Measurements from ENCODE around the gene SERPINB8.
"Not testable (repeated sequence)": the region's sequence is repeated elsewhere in the genome, so short reads cannot be mapped to it uniquely, and the experiment has no call there.

SERPINB8 gene

GRCh38 chr18:63969942-63970808, at the start of gene SERPINB8:
TSS of gene SERPINB8 (plus strand) at chr18:63970081. CDS start at chr18:63978309, 8,228 bp downstream.
- in situ Hi-C loops (cut with MboI; ENCODE audit: low sequenced_read_pairs): no loop called here

- in situ Hi-C loops (cut with MboI; ENCODE audit: low sequenced_read_pairs): no loop called here
Observed at GRCh38 chr18:63922049-63922448, 47.8 kb upstream of the SERPINB8 start.

- in situ Hi-C loops (cut with MboI; ENCODE audit: low sequenced_read_pairs): no loop called here
Observed at GRCh38 chr18:63924551-63924950, 45.3 kb upstream of the SERPINB8 start.

GRCh38 chr18:63928331-63928730, 41.5 kb upstream of the SERPINB8 start:
- in situ Hi-C loops (cut with MboI; ENCODE audit: low sequenced_read_pairs): no loop called here

GRCh38 chr18:63929369-63929768, 40.5 kb upstream of the SERPINB8 start:
- in situ Hi-C loops (cut with MboI; ENCODE audit: low sequenced_read_pairs): not testable (repeated sequence)

GRCh38 chr18:63930773-63931354, 39.0 kb upstream of the SERPINB8 start:
- in situ Hi-C loops (cut with MboI; ENCODE audit: low sequenced_read_pairs): no loop called here

GRCh38 chr18:63936156-63936931, 33.5 kb upstream of the SERPINB8 start:
- in situ Hi-C loops (cut with MboI; ENCODE audit: low sequenced_read_pairs): no loop called here

GRCh38 chr18:63936932-63937393, 32.9 kb upstream of the SERPINB8 start:
- in situ Hi-C loops (cut with MboI; ENCODE audit: low sequenced_read_pairs): no loop called here

- in situ Hi-C loops (cut with MboI; ENCODE audit: low sequenced_read_pairs): no loop called here
Observed at GRCh38 chr18:63940008-63940407, 29.9 kb upstream of the SERPINB8 start.

- in situ Hi-C loops (cut with MboI; ENCODE audit: low sequenced_read_pairs): not testable (repeated sequence)
Observed at GRCh38 chr18:63940543-63941050, 29.3 kb upstream of the SERPINB8 start.

- in situ Hi-C loops (cut with MboI; ENCODE audit: low sequenced_read_pairs): no loop called here
Observed at GRCh38 chr18:63947051-63947790, 22.7 kb upstream of the SERPINB8 start.

- in situ Hi-C loops (cut with MboI; ENCODE audit: low sequenced_read_pairs): no loop called here
Observed at GRCh38 chr18:63949068-63949737, 20.7 kb upstream of the SERPINB8 start, which contains the start of gene HMSD. TSS of gene HMSD (plus strand) at chr18:63949301. CDS start at chr18:63953456, 4,155 bp downstream.

GRCh38 chr18:63951302-63951705, 18.6 kb upstream of the SERPINB8 start:
- in situ Hi-C loops (cut with MboI; ENCODE audit: low sequenced_read_pairs): no loop called here

- in situ Hi-C loops (cut with MboI; ENCODE audit: low sequenced_read_pairs): no loop called here
Observed at GRCh38 chr18:63953811-63954210, 16.1 kb upstream of the SERPINB8 start.

- in situ Hi-C loops (cut with MboI; ENCODE audit: low sequenced_read_pairs): no loop called here
Observed at GRCh38 chr18:63956755-63957154, 13.1 kb upstream of the SERPINB8 start.

- in situ Hi-C loops (cut with MboI; ENCODE audit: low sequenced_read_pairs): no loop called here
Observed at GRCh38 chr18:63960891-63961290, 9.0 kb upstream of the SERPINB8 start.

- in situ Hi-C loops (cut with MboI; ENCODE audit: low sequenced_read_pairs): no loop called here
Observed at GRCh38 chr18:63961435-63961980, 8.4 kb upstream of the SERPINB8 start.

- in situ Hi-C loops (cut with MboI; ENCODE audit: low sequenced_read_pairs): no loop called here
Observed at GRCh38 chr18:63962137-63962536, 7.7 kb upstream of the SERPINB8 start.

GRCh38 chr18:63963615-63964256, 6.1 kb upstream of the SERPINB8 start:
- in situ Hi-C loops (cut with MboI; ENCODE audit: low sequenced_read_pairs): no loop called here
